AG04450 (cell line): ENCODE results near the gene NOTCH4. TPM values are rescaled to one million over a fixed set of nuclear protein-coding genes. Genes with fewer than 3 reads are reported as not detected.

Source experiments
- CTCF ChIA-PET: fragments of 300-600, 350-600 bp; formaldehyde crosslinking; extraction: SDS; loops from one replicate; lab custom pipeline; 2022; ENCODE audit warnings: antibody characterized with exemption, inconsistent platforms; lab: Charles Lee
- POLR2A ChIA-PET: fragments of 350-600 bp; formaldehyde crosslinking; extraction: SDS; loops from one replicate; lab custom pipeline; 2021; ENCODE audit warnings: antibody characterized with exemption, inconsistent platforms; lab: Yijun Ruan, JAX
- DNase-seq: peaks from one replicate; pipeline ENCODE4 v3.0.0-alpha.2; 2011; ENCODE audit warnings: low read depth, low spot score
- H3K27ac ChIP-seq: one replicate; pipeline ENCODE4 v1.5.1; 2012; ENCODE audit warnings: low read depth, low read length, control low read depth
- H3K27me3 ChIP-seq: one replicate; pipeline ENCODE4 v1.6.0; 2012; ENCODE audit warnings: low read length; ENCODE audit not compliant: control insufficient read depth, insufficient read depth
- H3K4me3 ChIP-seq: 2 replicates; pipeline ENCODE4 v1.5.1; 2011; ENCODE audit warnings: mild to moderate bottlenecking, low read depth, low read length, control low read depth
- H3K9me3 ChIP-seq: 2 replicates; pipeline ENCODE4 v1.5.1; 2012; ENCODE audit warnings: low read length; ENCODE audit not compliant: control insufficient read depth, insufficient read depth
- polyA plus RNA-seq: library from polyadenylated mRNA; depleted of rRNA; stranded (reverse); fragments of >200 nt; gene quantifications from 2 replicates; pipeline ENCODE4 v1.2.3, GENCODE V29; 2011
- TF ChIP-seq, protein P1 (sequence below): IDR thresholded peaks from 2 replicates; pipeline ENCODE4 v1.5.1; 2011; ENCODE audit warnings: low read depth, low read length, control low read depth, inconsistent platforms

NOTCH4 gene
- polyA plus RNA-seq, 1 experiment = 0.55 TPM

DNA sequence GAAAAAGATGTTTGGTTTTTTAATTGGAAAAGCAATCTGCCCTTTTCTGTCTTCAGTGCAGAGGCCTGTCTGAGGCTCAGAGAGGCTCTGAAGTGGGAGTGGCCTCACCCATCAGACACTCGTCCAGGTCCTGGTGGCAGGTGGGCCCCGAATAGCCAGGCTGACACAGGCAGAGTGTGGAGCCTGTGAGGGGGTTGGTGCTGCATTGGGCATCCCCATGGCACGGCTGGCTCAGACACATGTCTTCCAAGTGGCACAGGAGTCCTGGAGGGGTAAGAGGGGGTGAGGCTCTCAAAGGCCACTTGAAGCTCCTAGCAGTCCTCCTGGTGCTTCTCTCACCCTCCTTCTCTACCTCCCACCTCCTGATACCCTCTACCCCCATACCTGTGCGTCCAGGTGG is 3.8 kb downstream of the NOTCH4 start:
- Histone ChIP-seq H3K27me3 (peaks cover 37% of the 10 kb centered on the region), H3K27ac (no peak overlapping the region), H3K9me3 (no peaks in the 10 kb centered on the region), H3K4me3 (no peak overlapping the region)
- TF ChIP-seq, protein P1, sequence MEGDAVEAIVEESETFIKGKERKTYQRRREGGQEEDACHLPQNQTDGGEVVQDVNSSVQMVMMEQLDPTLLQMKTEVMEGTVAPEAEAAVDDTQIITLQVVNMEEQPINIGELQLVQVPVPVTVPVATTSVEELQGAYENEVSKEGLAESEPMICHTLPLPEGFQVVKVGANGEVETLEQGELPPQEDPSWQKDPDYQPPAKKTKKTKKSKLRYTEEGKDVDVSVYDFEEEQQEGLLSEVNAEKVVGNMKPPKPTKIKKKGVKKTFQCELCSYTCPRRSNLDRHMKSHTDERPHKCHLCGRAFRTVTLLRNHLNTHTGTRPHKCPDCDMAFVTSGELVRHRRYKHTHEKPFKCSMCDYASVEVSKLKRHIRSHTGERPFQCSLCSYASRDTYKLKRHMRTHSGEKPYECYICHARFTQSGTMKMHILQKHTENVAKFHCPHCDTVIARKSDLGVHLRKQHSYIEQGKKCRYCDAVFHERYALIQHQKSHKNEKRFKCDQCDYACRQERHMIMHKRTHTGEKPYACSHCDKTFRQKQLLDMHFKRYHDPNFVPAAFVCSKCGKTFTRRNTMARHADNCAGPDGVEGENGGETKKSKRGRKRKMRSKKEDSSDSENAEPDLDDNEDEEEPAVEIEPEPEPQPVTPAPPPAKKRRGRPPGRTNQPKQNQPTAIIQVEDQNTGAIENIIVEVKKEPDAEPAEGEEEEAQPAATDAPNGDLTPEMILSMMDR = no peak
- ChIA-PET POLR2A (no interaction called here), CTCF (no interaction called here)
- no peak for DNase-seq

DNA sequence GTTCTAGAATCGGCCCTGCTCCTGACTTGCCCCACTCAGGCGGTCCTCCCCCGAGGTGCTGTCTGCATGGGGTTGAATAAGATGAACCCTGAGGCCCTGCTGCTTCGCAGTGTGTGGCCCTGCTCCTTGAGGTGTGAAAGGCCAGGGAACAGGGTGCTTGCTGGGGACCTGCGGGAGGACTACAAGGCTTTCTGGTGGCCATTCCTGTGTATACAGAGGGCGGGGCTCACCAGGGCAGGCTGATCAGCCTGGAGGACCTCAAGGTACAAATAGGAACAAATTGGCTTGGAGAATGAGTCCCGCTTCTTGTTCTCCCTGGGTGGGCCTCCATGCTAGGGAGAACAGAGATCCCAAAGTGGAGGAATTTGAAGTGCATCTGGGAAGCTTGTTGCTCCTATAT is 5.7 kb downstream of the NOTCH4 start:
- DNase-seq = no peak
- POLR2A ChIA-PET = no interaction called here
- no peak overlapping the region for H3K27ac ChIP-seq
- H3K4me3 ChIP-seq = no peak overlapping the region
- CTCF ChIA-PET = no interaction called here
- H3K9me3 ChIP-seq = no peaks in the 10 kb centered on the region
- peaks cover 32% of the 10 kb centered on the region for H3K27me3 ChIP-seq
- TF ChIP-seq, protein P1 = no peak

GRCh38 chr6:32216998-32217397 is 6.9 kb downstream of the NOTCH4 start:
- no peak for DNase-seq
- Histone ChIP-seq H3K9me3 (no peaks in the 10 kb centered on the region), H3K27me3 (peaks cover 29% of the 10 kb centered on the region), H3K4me3 (no peak overlapping the region), H3K27ac (no peak overlapping the region)
- ChIA-PET CTCF (no interaction called here), POLR2A (no interaction called here)
- TF ChIP-seq, protein P1 = no peak

DNA sequence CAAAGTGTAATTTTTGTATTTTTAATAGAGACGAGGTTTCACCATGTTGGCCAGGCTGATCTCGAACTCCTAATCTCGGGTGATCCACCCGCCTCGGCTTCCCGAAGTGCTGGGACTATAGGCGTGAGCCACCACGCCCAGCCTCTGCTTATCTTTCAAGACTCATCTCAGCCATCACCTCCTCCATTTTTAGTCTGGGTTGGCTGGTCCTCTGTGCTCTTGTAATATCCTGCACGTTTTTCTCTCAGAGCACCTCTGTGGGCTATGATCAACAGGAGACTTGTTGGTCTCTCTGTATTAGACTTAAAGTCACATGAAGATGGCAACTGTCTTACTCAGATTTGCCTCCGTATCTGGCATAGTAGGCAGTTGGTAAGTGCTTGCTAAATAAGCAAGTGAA is 7.6 kb downstream of the NOTCH4 start:
- Histone ChIP-seq H3K27me3 (peaks cover 23% of the 10 kb centered on the region), H3K27ac (no peak overlapping the region), H3K9me3 (no peaks in the 10 kb centered on the region), H3K4me3 (no peak overlapping the region)
- no peak for DNase-seq
- ChIA-PET POLR2A (no interaction called here), CTCF (no interaction called here)
- TF ChIP-seq, protein P1 = no peak

DNA sequence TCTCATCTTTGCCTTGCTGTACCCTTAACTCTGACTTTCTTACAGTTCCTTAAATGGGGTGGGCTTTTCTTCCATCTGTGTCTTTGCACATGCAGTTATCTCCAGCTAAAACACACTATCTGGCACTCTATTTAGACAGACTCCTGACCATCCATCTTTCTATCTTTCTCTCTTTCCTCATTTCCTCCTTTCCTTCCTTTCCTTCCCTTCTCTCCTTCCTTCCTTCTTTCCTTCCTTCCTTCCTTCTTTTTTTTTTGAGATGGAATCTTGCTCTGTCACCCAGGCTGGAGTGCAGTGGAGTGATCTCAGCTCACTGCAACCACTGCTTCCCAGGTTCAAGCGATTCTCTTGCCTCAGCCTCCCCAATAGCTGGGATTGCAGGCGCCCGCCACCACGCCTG is 8.2 kb downstream of the NOTCH4 start:
- no peak for DNase-seq
- TF ChIP-seq, protein P1 = no peak
- Histone ChIP-seq H3K27ac (no peak overlapping the region), H3K4me3 (no peak overlapping the region), H3K27me3 (peaks cover 22% of the 10 kb centered on the region), H3K9me3 (no peaks in the 10 kb centered on the region)
- ChIA-PET CTCF (no interaction called here), POLR2A (interaction anchor here (0.6 kb wide), 1 partner anchor 9 kb away, joined by 3 read pairs; no protein-coding TSS in a partner anchor)
